Heart left ventricle (tissue), 16 donors: ENCODE data around the gene MYL3. TPM values are rescaled to one million over a fixed set of nuclear protein-coding genes. Genes with fewer than 3 reads are reported as not detected.
A peak's percentile ranks its signal among the peaks of the same experiment; 100 is the strongest.

Experiments used
- ATAC-seq, 4 donors: fragments of 200-7000 bp; cut with Tn5 transposase; one replicate each; pipeline ENCODE4 v1.9.1; 2020 to 2022; ENCODE audit warnings: moderate library complexity in 4 of 4, mild to moderate bottlenecking in 3 of 4, moderate number of reproducible peaks in 1 of 4
- DNase-seq, 5 donors: peaks; one replicate each; pipeline ENCODE4 v3.0.0-alpha.2; 2020
- H3K27ac ChIP-seq, 12 donors: fragments of 200-600 bp; sonication (generic) in 4 of 12; one replicate each; pipeline versions ENCODE4 v1.5.0 to v1.8.0; 2016 to 2022; ENCODE audit warnings: mild to moderate bottlenecking in 2 of 12
- H3K27me3 ChIP-seq, 9 donors: fragments of 200-600 bp; sonication (generic) in 2 of 9; one replicate each; pipeline versions ENCODE4 v1.5.1 to v1.8.0; 2016 to 2022; ENCODE audit warnings: mild to moderate bottlenecking in 3 of 9
- H3K36me3 ChIP-seq, 9 donors: fragments of 200-600 bp; sonication (generic) in 2 of 9; one replicate each; pipeline versions ENCODE4 v1.5.0 to v1.8.0; 2018 to 2022; ENCODE audit warnings: mild to moderate bottlenecking in 2 of 9
- H3K4me1 ChIP-seq, 12 donors: fragments of 200-600 bp; sonication (generic) in 4 of 12; one replicate each; pipeline versions ENCODE4 v1.5.0 to v1.8.0; 2016 to 2022; ENCODE audit warnings: mild to moderate bottlenecking in 3 of 12
- H3K4me3 ChIP-seq, 12 donors: fragments of 200-600 bp; sonication (generic) in 4 of 12; one replicate each; pipeline versions ENCODE4 v1.5.0 to v1.8.0; 2017 to 2022; ENCODE audit warnings: mild to moderate bottlenecking in 9 of 12, moderate library complexity in 4 of 12
- H3K9me3 ChIP-seq, 12 donors: fragments of 200-600 bp; sonication (generic) in 4 of 12; one replicate each; pipeline versions ENCODE4 v1.5.0 to v1.8.0; 2016 to 2022; ENCODE audit warnings: mild to moderate bottlenecking in 1 of 12
- CTCF ChIP-seq, 12 donors: fragments of 200-600 bp; sonication (generic) in 4 of 12; IDR thresholded peaks; one replicate each; pipeline versions ENCODE4 v1.5.0 to v1.8.0; 2018 to 2022; ENCODE audit warnings: antibody characterized with exemption in 12 of 12, mild to moderate bottlenecking in 5 of 12
- POLR2A ChIP-seq, 2 donors: fragments of 450-650 bp; IDR thresholded peaks; one replicate each; pipeline ENCODE4 v1.6.1; 2017; ENCODE audit warnings: antibody characterized with exemption in 2 of 2, mild to moderate bottlenecking in 2 of 2, moderate library complexity in 2 of 2
- WGBS, 4 donors: extraction: QIAGEN DNeasy Blood & Tissue Kit in 2 of 4; methylation state at CpG; one replicate each; pipeline versions ENCODE4 v1.1.5 to v1.1.7; 2013 to 2018; 5-methylcytosine and 5-hydroxymethylcytosine counted together
- intact Hi-C, 10 donors: fragments of 100-400 bp; cut with DNase I; formaldehyde crosslinking; loops; one replicate each; pipeline versions ENCODE4 v1.11.1 to v1.14.2; 2022
- polyA plus RNA-seq, 2 donors: library from polyadenylated mRNA; stranded (reverse); fragments of 200-250 nt; gene quantifications; one replicate each; pipeline ENCODE4 v1.2.3, GENCODE V29; 2013
- total RNA-seq, 9 donors: library from RNA; depleted of rRNA in 2 of 9; stranded (reverse); fragments of >200 nt in 2 of 9; fragmentation: NEBNext Ultra II Directional in 3 of 9; extraction: Animal tissue kit (Norgen Biotek cat#: 25700) in 3 of 9; gene quantifications; one replicate each; pipeline versions ENCODE4 v1.1.0 to v1.2.4, GENCODE V29; 2016 to 2023
- donor health status: ischemic (EF 13 %, LVEDD 7.1; RV severe dilation, severe dysfunction).
- donor health status: healthy with polysubstance abuse.
- donor health status: DM: no; HTN: yes; CAD: no.
- donor health status: DM: no; HTN: no; CAD: no.
- donor health status: ischemic (EF 25% LVEDD 6.9; RV normal size, moderate dysfunction).
- donor health status: ischemic (EF 25% LVEDD 5.7; RV mildly dilated, moderate dysfunction).
- donor health status: healthy.
- donor health status: DM: yes; HTN: yes; CAD: no.
- donor health status: ischemic (EF 35%, LVEDD 5.7; RV mildly dilated, moderate dysfunction).
- donor health status: nonischemic (EF 11% LVEDD 7.7; RV severe dilation, severe dysfunction).
- donor health status: DM: yes; HTN: yes; CAD: no.
- donor health status: PGD.
- donor health status: ischemic (EF 29% LVEDD 5.4; RV normal size, mild dysfunction).
- donor health status: nonischemic (EF 23%, LVEDD 6.1; RV moderate dilation, normal function).

The MYL3 gene
- total and polyA plus RNA-seq, 11 donors, result 4,961 to 12,544 (median 6,839) TPM

- intact Hi-C loops, result no loop called here
- WGBS, 4 donors, result 86 to 94% (median 89%) methylated on average over 4 to 5 of the region's 5 CpGs
- H3K9me3 ChIP-seq, result no peaks in the 10 kb centered on the region
- H3K36me3 ChIP-seq, result no peaks in the 10 kb centered on the region
- DNase-seq (no peak), ATAC-seq (no peak)
- peaks cover 13 to 93% (median 61%) of the 10 kb centered on the region in 12 donors for H3K4me1 ChIP-seq
- peak overlapping the region in 2 of 12 donors; percentile 16 to 69 for H3K27ac ChIP-seq
- no peak overlapping the region for H3K4me3 ChIP-seq
- H3K27me3 ChIP-seq, result no peaks in the 10 kb centered on the region
- TF ChIP-seq POLR2A (IDR thresholded peaks at IDR 0.05), result no peak
- TF ChIP-seq CTCF (IDR thresholded peaks at IDR 0.05), result no peak
Observed at GRCh38 chr3:46870651-46871050, 7.4 kb upstream of the MYL3 start.

GRCh38 chr3:46869440-46869839 is 6.2 kb upstream of the MYL3 start:
- Histone ChIP-seq H3K27ac (peak overlapping the region in 5 of 12 donors; percentile 43 to 97 (median 94)), H3K9me3 (no peaks in the 10 kb centered on the region), H3K36me3 (no peaks in the 10 kb centered on the region), H3K27me3 (no peaks in the 10 kb centered on the region), H3K4me3 (no peak overlapping the region), H3K4me1 (peaks cover 13 to 94% (median 59%) of the 10 kb centered on the region in 12 donors)
- TF ChIP-seq POLR2A (IDR thresholded peaks at IDR 0.05) (no peak), CTCF (IDR thresholded peaks at IDR 0.05) (no peak)
- ATAC-seq (no peak), DNase-seq (peak in 1 of 5 donors; percentile 30)
- WGBS, 4 donors, result 77 to 88% (median 85%) methylated on average over 10 of the region's 10 CpGs
- intact Hi-C loops, result loop anchor here in 8 of 10 donors (5.0 to 10.0 kb wide), 5 partner anchors 38 to 455 kb away; partner anchors contain the start of genes CCDC12 (in 1 of the 8), NBEAL2 (in 1 of the 8) and TMIE (in 1 of the 8)

- Histone ChIP-seq H3K27me3 (no peaks in the 10 kb centered on the region), H3K4me3 (no peak overlapping the region), H3K4me1 (peaks cover 13 to 91% (median 54%) of the 10 kb centered on the region in 12 donors), H3K27ac (peak overlapping the region in 7 of 12 donors; percentile 76 to 100 (median 96)), H3K9me3 (no peaks in the 10 kb centered on the region), H3K36me3 (no peaks in the 10 kb centered on the region)
- TF ChIP-seq POLR2A (IDR thresholded peaks at IDR 0.05), result no peak
- TF ChIP-seq CTCF (IDR thresholded peaks at IDR 0.05), result no peak
- 68 to 85% (median 80%) methylated on average over 7 of the region's 7 CpGs for WGBS, 4 donors
- intact Hi-C loops, result loop anchor here in 8 of 10 donors (5.0 to 10.0 kb wide), 5 partner anchors 38 to 456 kb away; partner anchors contain the start of genes CCDC12 (in 1 of the 8), NBEAL2 (in 1 of the 8) and TMIE (in 1 of the 8)
- no peak for ATAC-seq
- DNase-seq, result peak in 2 of 5 donors; percentile 57 to 72
Observed at GRCh38 chr3:46868948-46869347, 5.7 kb upstream of the MYL3 start.

- WGBS, 4 donors, result 30 to 63% (median 57%) methylated on average over 4 to 8 of the region's 8 CpGs
- DNase-seq (peak in 3 of 5 donors; percentile 33 to 69 (median 62)), ATAC-seq (peak in 1 of 4 donors; percentile 1)
- Histone ChIP-seq H3K36me3 (no peaks in the 10 kb centered on the region), H3K9me3 (no peaks in the 10 kb centered on the region), H3K4me1 (peaks cover 13 to 85% (median 48%) of the 10 kb centered on the region in 12 donors), H3K27ac (peak overlapping the region; percentile 63 to 100 (median 86)), H3K27me3 (no peaks in the 10 kb centered on the region), H3K4me3 (no peak overlapping the region)
- no peak for TF ChIP-seq POLR2A (IDR thresholded peaks at IDR 0.05)
- TF ChIP-seq CTCF (IDR thresholded peaks at IDR 0.05), result no peak
- intact Hi-C loops, result loop anchor here in 8 of 10 donors (5.0 to 10.0 kb wide), 5 partner anchors 39 to 457 kb away; partner anchors contain the start of genes CCDC12 (in 1 of the 8), NBEAL2 (in 1 of the 8) and TMIE (in 1 of the 8)
Observed at GRCh38 chr3:46868287-46868686, 5.0 kb upstream of the MYL3 start.
